Sigmoid colon (tissue), 4 donors: ENCODE results near the gene EHBP1.

Source experiments
- EP300 ChIP-seq, 4 donors: sonication (generic); formaldehyde crosslinking; IDR thresholded peaks; one replicate each; pipeline ENCODE4 v1.6.1; 2017; ENCODE audit warnings: antibody characterized with exemption in 4 of 4
- POLR2A ChIP-seq, 2 donors: fragments of 450-650 bp; IDR thresholded peaks; one replicate each; pipeline ENCODE4 v1.6.1; 2016; ENCODE audit warnings: antibody characterized with exemption in 2 of 2, mild to moderate bottlenecking in 2 of 2, moderate library complexity in 2 of 2
- TF ChIP-seq, protein P1 (sequence below), 4 experiments: fragments of 450-650 bp in 3 of 4; fragments of 200-600 bp in 1 of 4; IDR thresholded peaks; one replicate each; pipeline ENCODE4 v1.5.1; 2016 to 2019; ENCODE audit warnings: antibody characterized with exemption in 4 of 4, mild to moderate bottlenecking in 3 of 4, moderate library complexity in 2 of 4

GRCh38 chr2:62854600-62855514 lies 149.3 kb downstream of the EHBP1 start:
- TF ChIP-seq EP300 (IDR thresholded peaks at IDR 0.05) (no peak), POLR2A (IDR thresholded peaks at IDR 0.05) (no peak)
- TF ChIP-seq, protein P1, sequence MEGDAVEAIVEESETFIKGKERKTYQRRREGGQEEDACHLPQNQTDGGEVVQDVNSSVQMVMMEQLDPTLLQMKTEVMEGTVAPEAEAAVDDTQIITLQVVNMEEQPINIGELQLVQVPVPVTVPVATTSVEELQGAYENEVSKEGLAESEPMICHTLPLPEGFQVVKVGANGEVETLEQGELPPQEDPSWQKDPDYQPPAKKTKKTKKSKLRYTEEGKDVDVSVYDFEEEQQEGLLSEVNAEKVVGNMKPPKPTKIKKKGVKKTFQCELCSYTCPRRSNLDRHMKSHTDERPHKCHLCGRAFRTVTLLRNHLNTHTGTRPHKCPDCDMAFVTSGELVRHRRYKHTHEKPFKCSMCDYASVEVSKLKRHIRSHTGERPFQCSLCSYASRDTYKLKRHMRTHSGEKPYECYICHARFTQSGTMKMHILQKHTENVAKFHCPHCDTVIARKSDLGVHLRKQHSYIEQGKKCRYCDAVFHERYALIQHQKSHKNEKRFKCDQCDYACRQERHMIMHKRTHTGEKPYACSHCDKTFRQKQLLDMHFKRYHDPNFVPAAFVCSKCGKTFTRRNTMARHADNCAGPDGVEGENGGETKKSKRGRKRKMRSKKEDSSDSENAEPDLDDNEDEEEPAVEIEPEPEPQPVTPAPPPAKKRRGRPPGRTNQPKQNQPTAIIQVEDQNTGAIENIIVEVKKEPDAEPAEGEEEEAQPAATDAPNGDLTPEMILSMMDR (IDR thresholded peaks at IDR 0.05) = no peak
